HG03045 (cell line): ENCODE data around the gene SF3B3.
"Not testable (repeated sequence)": the region's sequence is repeated elsewhere in the genome, so short reads cannot be mapped to it uniquely, and the experiment has no call there.

Experiments used
- ATAC-seq: cut with Tn5 transposase; IDR thresholded peaks from one replicate; pipeline ENCODE4 v1.9.1; 2021; ENCODE audit warnings: mild to moderate bottlenecking, moderate library complexity; ENCODE audit not compliant: unreplicated experiment

The SF3B3 gene

GRCh38 chr16:70612931-70613330 is 89.3 kb downstream of the SF3B3 start:
- no peak for ATAC-seq

- ATAC-seq, result no peak
These were observed 90.8 kb downstream of the SF3B3 start for GRCh38 chr16:70614208-70614951.

- ATAC-seq, result no peak
These were observed 92.3 kb downstream of the SF3B3 start for GRCh38 chr16:70615945-70616344.

- not testable (repeated sequence) for ATAC-seq
These were observed 98.2 kb downstream of the SF3B3 start for GRCh38 chr16:70621864-70622263.
